K562 (cell line): ENCODE measurements around the gene BAG2. TPM values are rescaled to one million over a fixed set of nuclear protein-coding genes. Genes with fewer than 3 reads are reported as not detected.

Source experiments
- ATF2 ChIP-seq: sonication (generic); formaldehyde crosslinking; IDR thresholded peaks from 2 replicates; pipeline ENCODE4 v1.8.1; 2022; ENCODE audit warnings: missing genetic modification reagents
- ATF3 ChIP-seq, 2 experiments: fragments of 450-650 bp in 1 of 2; sonication (generic) in 1 of 2; formaldehyde crosslinking in 1 of 2; IDR thresholded peaks in 1 of 2; conservative IDR thresholded peaks in 1 of 2; 2 replicates each; pipeline versions ENCODE4 v1.6.1 to v1.8.1; 2016 to 2023; ENCODE audit warnings: mild to moderate bottlenecking in 2 of 2, moderate library complexity in 2 of 2, inconsistent platforms in 1 of 2, missing genetic modification reagents in 1 of 2
- CAMTA2 ChIP-seq: fragments of 250-450 bp; sonication (Bioruptor Pico); conservative IDR thresholded peaks from 2 replicates; pipeline ENCODE4 v1.5.1; 2022
- CBFB ChIP-seq: sonication (generic); formaldehyde crosslinking; IDR thresholded peaks from 2 replicates; pipeline ENCODE4 v1.4.0; 2020; ENCODE audit warnings: mild to moderate bottlenecking, missing genetic modification reagents
- CEBPB ChIP-seq: fragments of 450-650 bp; IDR thresholded peaks from 2 replicates; pipeline ENCODE4 v1.6.1; 2016; ENCODE audit warnings: missing genetic modification characterization, missing compliant biosample characterization
- CSDE1 ChIP-seq, 2 experiments: fragments of 450-650 bp; IDR thresholded peaks; 2 replicates each; pipeline ENCODE4 v1.6.1; 2016; ENCODE audit warnings: mild to moderate bottlenecking in 1 of 2
- FOXJ3 ChIP-seq: sonication (generic); formaldehyde crosslinking; IDR thresholded peaks from 2 replicates; pipeline ENCODE4 v1.4.0; 2020; ENCODE audit warnings: mild to moderate bottlenecking, missing genetic modification reagents
- FUS ChIP-seq: fragments of 200-400 bp; formaldehyde crosslinking; optimal IDR thresholded peaks from 2 replicates; pipeline ENCODE3; 2017; ENCODE audit warnings: low read depth, low read length
- HES1 ChIP-seq: fragments of 450-650 bp; IDR thresholded peaks from 2 replicates; pipeline ENCODE4 v1.6.1; 2016; ENCODE audit warnings: low read depth, mild to moderate bottlenecking, moderate library complexity
- HMBOX1 ChIP-seq: sonication (generic); IDR thresholded peaks from 2 replicates; pipeline ENCODE4 v1.6.1; 2016
- KDM4B ChIP-seq, 2 experiments: fragments of 450-650 bp in 1 of 2; sonication (generic) in 1 of 2; IDR thresholded peaks; 2 replicates each; pipeline ENCODE4 v1.6.1; 2016 to 2017; ENCODE audit warnings: borderline replicate concordance in 2 of 2, antibody characterized with exemption in 1 of 2, low read depth in 1 of 2, mild to moderate bottlenecking in 1 of 2
- NCOA1 ChIP-seq: fragments of 450-650 bp; IDR thresholded peaks from 2 replicates; pipeline ENCODE4 v1.6.1; 2016; ENCODE audit warnings: low read depth
- PRPF4 ChIP-seq: fragments of 200-400 bp; formaldehyde crosslinking; IDR thresholded peaks from one replicate; pipeline ENCODE4 v1.6.1; 2017; ENCODE audit warnings: low read length, low read depth, mild to moderate bottlenecking; ENCODE audit not compliant: insufficient read depth, poor library complexity, severe bottlenecking
- PYGO2 ChIP-seq: fragments of 450-650 bp; IDR thresholded peaks from 2 replicates; pipeline ENCODE4 v1.6.1; 2016; ENCODE audit warnings: mild to moderate bottlenecking, missing genetic modification characterization, moderate library complexity, missing compliant biosample characterization
- RCOR1 ChIP-seq, 2 experiments: IDR thresholded peaks; 2 replicates each; pipeline ENCODE4 v1.6.1; 2012; ENCODE audit warnings: low read depth in 2 of 2, low read length in 2 of 2, borderline replicate concordance in 1 of 2, improper control_type of control experiment in 1 of 2
- RNF2 ChIP-seq: sonication (generic); IDR thresholded peaks from 2 replicates; pipeline ENCODE4 v1.6.1; 2016
- TCF15 ChIP-seq: fragments of 250-450 bp; sonication (Bioruptor Pico); IDR thresholded peaks from 2 replicates; pipeline ENCODE4 v1.8.0; 2022; ENCODE audit warnings: moderate library complexity, mild to moderate bottlenecking, inconsistent platforms
- ZBTB49 ChIP-seq: sonication (generic); formaldehyde crosslinking; IDR thresholded peaks from 2 replicates; pipeline ENCODE4 v1.8.0; 2022; ENCODE audit warnings: missing genetic modification reagents, mild to moderate bottlenecking, borderline replicate concordance
- ZNF3 ChIP-seq: fragments of 250-450 bp; sonication (Bioruptor Pico); IDR thresholded peaks from 2 replicates; pipeline ENCODE4 v1.5.0; 2021; ENCODE audit warnings: mild to moderate bottlenecking, moderate library complexity
- ZNF311 ChIP-seq: fragments of 250-450 bp; sonication (Bioruptor Pico); IDR thresholded peaks from 2 replicates; pipeline ENCODE4 v1.4.0; 2020; ENCODE audit warnings: mild to moderate bottlenecking, moderate library complexity
- ZNF75A ChIP-seq: fragments of 450-650 bp; formaldehyde crosslinking; IDR thresholded peaks from 2 replicates; pipeline ENCODE4 v1.4.0; 2020; ENCODE audit warnings: mild to moderate bottlenecking
- ZSCAN32 ChIP-seq: fragments of 450-650 bp; formaldehyde crosslinking; IDR thresholded peaks from 2 replicates; pipeline ENCODE4 v1.4.0; 2020; ENCODE audit warnings: mild to moderate bottlenecking, moderate library complexity
- polyA plus RNA-seq, 8 experiments: library from polyadenylated mRNA; depleted of rRNA in 4 of 8; stranded (reverse) in 5 of 8; unstranded in 3 of 8; fragments of >200 nt; fragmentation: Nextera tagmentation in 2 of 8; fragmentation: Illumina TruSeq in 1 of 8; extraction: Ambion mirVana in 2 of 8; extraction: Trizol in 1 of 8; gene quantifications; 2 replicates each; pipeline versions ENCODE4 v1.2.1 to v1.2.3, GENCODE V29; 2011 to 2014; ENCODE audit warnings: inconsistent platforms in 1 of 8, missing spikeins in 1 of 8
- total RNA-seq, 7 experiments: library from RNA; depleted of rRNA in 6 of 7; stranded (reverse); fragments of >200 nt in 6 of 7; fragmentation: Illumina TruSeq in 2 of 7; extraction: Trizol in 2 of 7; gene quantifications; 2 replicates each; pipeline versions ENCODE4 v1.2.1 to v1.2.3, GENCODE V29; 2011 to 2021; ENCODE audit warnings: low replicate concordance in 1 of 7

The BAG2 gene
- total and polyA plus RNA-seq, 9 of the 15 experiments (the other 6 are each of a cell fraction or from before 2014, with no cell fraction given), result 12.8 to 20.7 (median 17.6) TPM

GRCh38 chr6:57221191-57221935 lies 49.2 kb downstream of the BAG2 start (continued):
- TF ChIP-seq ZNF3 (CRISPR knock-in tag), result no peak
- TF ChIP-seq FOXJ3 (CRISPR knock-in tag), result no peak
- no peak for TF ChIP-seq NCOA1
- peak; percentile 25 for TF ChIP-seq FUS
- TF ChIP-seq TCF15, result no peak
- TF ChIP-seq RCOR1 (IDR thresholded peaks at IDR 0.05; ENCODE audit: borderline replicate concordance in 1 of 2, low read depth in 2 of 2, low read length in 2 of 2), result peak in 1 of 2 experiments; percentile 1; a peak in 1 of 4 replicates
- no peak for TF ChIP-seq ZNF75A (CRISPR knock-in tag)
- no peak for TF ChIP-seq KDM4B (IDR thresholded peaks at IDR 0.05; ENCODE audit: borderline replicate concordance in 2 of 2, low read depth in 1 of 2)
- TF ChIP-seq PRPF4, result no peak
- TF ChIP-seq ATF2, result no peak
- no peak for TF ChIP-seq CAMTA2 (CRISPR knock-in tag)
- no peak for TF ChIP-seq HES1
- no peak for TF ChIP-seq HMBOX1
- no peak for TF ChIP-seq CBFB
- TF ChIP-seq CSDE1 (IDR thresholded peaks at IDR 0.05), result no peak
- TF ChIP-seq RNF2, result no peak
- no peak for TF ChIP-seq ZNF311 (CRISPR knock-in tag)
- TF ChIP-seq PYGO2, result no peak
- TF ChIP-seq ATF3 (IDR thresholded peaks at IDR 0.05), result no peak
- TF ChIP-seq ATF3 (CRISPR knock-in tag; conservative IDR thresholded peaks at IDR 0.05), result no peak
- no peak for TF ChIP-seq CEBPB
- no peak for TF ChIP-seq ZSCAN32 (CRISPR knock-in tag)
- no peak for TF ChIP-seq ZBTB49 (CRISPR knock-in tag)
